ENCODE data around the gene PCGF6.

- no peak for TF ChIP-seq POLR2AphosphoS5 (IDR thresholded peaks at IDR 0.05)
- no peak for TF ChIP-seq CTCF (IDR thresholded peaks at IDR 0.05)
- TF ChIP-seq POLR2A (IDR thresholded peaks at IDR 0.05): no peak
Measured at GRCh38 chr10:103396789-103397087, 45.8 kb upstream of the PCGF6 start.

Measured in prostate gland (tissue), 2 donors.